Measurements from ENCODE around the gene UBE3D.

DNA sequence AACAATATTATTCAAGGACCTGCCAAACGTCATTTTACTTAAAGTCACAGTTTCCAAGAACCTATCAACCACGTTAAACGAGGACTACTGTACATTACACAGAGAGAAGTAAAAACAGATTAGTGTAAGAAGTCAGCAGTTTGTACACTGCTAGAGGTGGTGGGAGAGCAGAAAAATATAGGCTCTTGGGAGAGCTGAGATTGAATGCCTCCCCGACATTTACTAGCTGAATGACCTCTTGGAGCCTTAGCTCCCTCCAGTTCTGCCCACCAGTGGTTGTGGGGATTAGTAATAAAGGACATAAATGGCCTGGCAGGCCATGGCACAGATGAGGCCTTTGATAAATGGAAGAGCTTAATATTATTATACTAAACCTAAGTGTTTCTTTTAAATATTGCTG is 161.4 kb downstream of the UBE3D start:
- TF ChIP-seq ZNF629 (tag by site-specific recombination; IDR thresholded peaks at IDR 0.05) (no peak), GLIS2 (tag by site-specific recombination; IDR thresholded peaks at IDR 0.05) (no peak), ZNF184 (tag by site-specific recombination; IDR thresholded peaks at IDR 0.05) (no peak), KLF16 (tag by site-specific recombination; IDR thresholded peaks at IDR 0.05) (no peak), TCF7L2 (IDR thresholded peaks at IDR 0.05; ENCODE audit: borderline replicate concordance, low read depth, low read length) (no peak), ZNF76 (tag by site-specific recombination; IDR thresholded peaks at IDR 0.05; ENCODE audit: borderline replicate concordance, low read depth) (no peak), ZFHX2 (tag by site-specific recombination; conservative IDR thresholded peaks at IDR 0.05) (no peak)
- TF ChIP-seq, protein P1, sequence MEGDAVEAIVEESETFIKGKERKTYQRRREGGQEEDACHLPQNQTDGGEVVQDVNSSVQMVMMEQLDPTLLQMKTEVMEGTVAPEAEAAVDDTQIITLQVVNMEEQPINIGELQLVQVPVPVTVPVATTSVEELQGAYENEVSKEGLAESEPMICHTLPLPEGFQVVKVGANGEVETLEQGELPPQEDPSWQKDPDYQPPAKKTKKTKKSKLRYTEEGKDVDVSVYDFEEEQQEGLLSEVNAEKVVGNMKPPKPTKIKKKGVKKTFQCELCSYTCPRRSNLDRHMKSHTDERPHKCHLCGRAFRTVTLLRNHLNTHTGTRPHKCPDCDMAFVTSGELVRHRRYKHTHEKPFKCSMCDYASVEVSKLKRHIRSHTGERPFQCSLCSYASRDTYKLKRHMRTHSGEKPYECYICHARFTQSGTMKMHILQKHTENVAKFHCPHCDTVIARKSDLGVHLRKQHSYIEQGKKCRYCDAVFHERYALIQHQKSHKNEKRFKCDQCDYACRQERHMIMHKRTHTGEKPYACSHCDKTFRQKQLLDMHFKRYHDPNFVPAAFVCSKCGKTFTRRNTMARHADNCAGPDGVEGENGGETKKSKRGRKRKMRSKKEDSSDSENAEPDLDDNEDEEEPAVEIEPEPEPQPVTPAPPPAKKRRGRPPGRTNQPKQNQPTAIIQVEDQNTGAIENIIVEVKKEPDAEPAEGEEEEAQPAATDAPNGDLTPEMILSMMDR (tag by site-specific recombination; IDR thresholded peaks at IDR 0.05) = no peak
- TF ChIP-seq, protein P2, sequence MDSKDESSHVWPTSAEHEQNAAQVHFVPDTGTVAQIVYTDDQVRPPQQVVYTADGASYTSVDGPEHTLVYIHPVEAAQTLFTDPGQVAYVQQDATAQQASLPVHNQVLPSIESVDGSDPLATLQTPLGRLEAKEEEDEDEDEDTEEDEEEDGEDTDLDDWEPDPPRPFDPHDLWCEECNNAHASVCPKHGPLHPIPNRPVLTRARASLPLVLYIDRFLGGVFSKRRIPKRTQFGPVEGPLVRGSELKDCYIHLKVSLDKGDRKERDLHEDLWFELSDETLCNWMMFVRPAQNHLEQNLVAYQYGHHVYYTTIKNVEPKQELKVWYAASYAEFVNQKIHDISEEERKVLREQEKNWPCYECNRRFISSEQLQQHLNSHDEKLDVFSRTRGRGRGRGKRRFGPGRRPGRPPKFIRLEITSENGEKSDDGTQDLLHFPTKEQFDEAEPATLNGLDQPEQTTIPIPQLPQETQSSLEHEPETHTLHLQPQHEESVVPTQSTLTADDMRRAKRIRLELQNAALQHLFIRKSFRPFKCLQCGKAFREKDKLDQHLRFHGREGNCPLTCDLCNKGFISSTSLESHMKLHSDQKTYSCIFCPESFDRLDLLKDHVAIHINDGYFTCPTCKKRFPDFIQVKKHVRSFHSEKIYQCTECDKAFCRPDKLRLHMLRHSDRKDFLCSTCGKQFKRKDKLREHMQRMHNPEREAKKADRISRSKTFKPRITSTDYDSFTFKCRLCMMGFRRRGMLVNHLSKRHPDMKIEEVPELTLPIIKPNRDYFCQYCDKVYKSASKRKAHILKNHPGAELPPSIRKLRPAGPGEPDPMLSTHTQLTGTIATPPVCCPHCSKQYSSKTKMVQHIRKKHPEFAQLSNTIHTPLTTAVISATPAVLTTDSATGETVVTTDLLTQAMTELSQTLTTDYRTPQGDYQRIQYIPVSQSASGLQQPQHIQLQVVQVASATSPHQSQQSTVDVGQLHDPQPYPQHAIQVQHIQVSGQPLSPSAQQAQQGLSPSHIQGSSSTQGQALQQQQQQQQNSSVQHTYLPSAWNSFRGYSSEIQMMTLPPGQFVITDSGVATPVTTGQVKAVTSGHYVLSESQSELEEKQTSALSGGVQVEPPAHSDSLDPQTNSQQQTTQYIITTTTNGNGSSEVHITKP (tag by site-specific recombination; IDR thresholded peaks at IDR 0.05) = no peak
- TF ChIP-seq, protein P3, sequence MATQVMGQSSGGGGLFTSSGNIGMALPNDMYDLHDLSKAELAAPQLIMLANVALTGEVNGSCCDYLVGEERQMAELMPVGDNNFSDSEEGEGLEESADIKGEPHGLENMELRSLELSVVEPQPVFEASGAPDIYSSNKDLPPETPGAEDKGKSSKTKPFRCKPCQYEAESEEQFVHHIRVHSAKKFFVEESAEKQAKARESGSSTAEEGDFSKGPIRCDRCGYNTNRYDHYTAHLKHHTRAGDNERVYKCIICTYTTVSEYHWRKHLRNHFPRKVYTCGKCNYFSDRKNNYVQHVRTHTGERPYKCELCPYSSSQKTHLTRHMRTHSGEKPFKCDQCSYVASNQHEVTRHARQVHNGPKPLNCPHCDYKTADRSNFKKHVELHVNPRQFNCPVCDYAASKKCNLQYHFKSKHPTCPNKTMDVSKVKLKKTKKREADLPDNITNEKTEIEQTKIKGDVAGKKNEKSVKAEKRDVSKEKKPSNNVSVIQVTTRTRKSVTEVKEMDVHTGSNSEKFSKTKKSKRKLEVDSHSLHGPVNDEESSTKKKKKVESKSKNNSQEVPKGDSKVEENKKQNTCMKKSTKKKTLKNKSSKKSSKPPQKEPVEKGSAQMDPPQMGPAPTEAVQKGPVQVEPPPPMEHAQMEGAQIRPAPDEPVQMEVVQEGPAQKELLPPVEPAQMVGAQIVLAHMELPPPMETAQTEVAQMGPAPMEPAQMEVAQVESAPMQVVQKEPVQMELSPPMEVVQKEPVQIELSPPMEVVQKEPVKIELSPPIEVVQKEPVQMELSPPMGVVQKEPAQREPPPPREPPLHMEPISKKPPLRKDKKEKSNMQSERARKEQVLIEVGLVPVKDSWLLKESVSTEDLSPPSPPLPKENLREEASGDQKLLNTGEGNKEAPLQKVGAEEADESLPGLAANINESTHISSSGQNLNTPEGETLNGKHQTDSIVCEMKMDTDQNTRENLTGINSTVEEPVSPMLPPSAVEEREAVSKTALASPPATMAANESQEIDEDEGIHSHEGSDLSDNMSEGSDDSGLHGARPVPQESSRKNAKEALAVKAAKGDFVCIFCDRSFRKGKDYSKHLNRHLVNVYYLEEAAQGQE (tag by site-specific recombination; IDR thresholded peaks at IDR 0.05) = no peak
- TF ChIP-seq, protein P4, sequence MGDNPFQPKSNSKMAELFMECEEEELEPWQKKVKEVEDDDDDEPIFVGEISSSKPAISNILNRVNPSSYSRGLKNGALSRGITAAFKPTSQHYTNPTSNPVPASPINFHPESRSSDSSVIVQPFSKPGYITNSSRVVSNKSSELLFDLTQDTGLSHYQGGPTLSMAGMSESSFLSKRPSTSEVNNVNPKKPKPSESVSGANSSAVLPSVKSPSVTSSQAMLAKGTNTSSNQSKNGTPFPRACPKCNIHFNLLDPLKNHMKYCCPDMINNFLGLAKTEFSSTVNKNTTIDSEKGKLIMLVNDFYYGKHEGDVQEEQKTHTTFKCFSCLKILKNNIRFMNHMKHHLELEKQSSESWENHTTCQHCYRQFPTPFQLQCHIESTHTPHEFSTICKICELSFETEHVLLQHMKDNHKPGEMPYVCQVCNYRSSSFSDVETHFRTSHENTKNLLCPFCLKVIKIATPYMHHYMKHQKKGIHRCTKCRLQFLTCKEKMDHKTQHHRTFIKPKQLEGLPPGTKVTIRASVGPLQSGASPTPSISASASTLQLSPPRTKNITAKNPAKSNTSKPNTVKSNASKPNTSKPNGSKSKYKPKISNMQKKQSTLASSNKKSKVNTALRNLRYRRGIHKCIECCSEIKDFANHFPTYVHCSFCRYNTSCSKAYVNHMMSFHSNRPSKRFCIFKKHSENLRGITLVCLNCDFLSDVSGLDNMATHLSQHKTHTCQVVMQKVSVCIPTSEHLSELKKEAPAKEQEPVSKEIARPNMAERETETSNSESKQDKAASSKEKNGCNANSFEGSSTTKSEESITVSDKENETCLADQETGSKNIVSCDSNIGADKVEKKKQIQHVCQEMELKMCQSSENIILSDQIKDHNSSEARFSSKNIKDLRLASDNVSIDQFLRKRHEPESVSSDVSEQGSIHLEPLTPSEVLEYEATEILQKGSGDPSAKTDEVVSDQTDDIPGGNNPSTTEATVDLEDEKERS (tag by site-specific recombination; IDR thresholded peaks at IDR 0.05) = no peak

Data from HEK293 (cell line).